ENCODE measurements around the gene CACNA1E. TPM values are rescaled to one million over a fixed set of nuclear protein-coding genes. Genes with fewer than 3 reads are reported as not detected.

Gene CACNA1E
- polyA plus RNA-seq, 4 donors = 0.32 to 0.58 (median 0.37) TPM

- DNase-seq (ENCODE audit: low read depth in 4 of 4, low spot score in 3 of 4) = no peak
These were observed 143.1 kb downstream of the CACNA1E start for GRCh38 chr1:181626279-181626938.

- DNase-seq (ENCODE audit: low read depth in 4 of 4, low spot score in 3 of 4) = no peak
These were observed 147.1 kb downstream of the CACNA1E start for GRCh38 chr1:181630398-181630797.

GRCh38 chr1:181630838-181631237, 147.5 kb downstream of the CACNA1E start:
- DNase-seq (ENCODE audit: low read depth in 4 of 4, low spot score in 3 of 4) = no peak

- no peak for DNase-seq (ENCODE audit: low read depth in 4 of 4, low spot score in 3 of 4)
These were observed 149.2 kb downstream of the CACNA1E start for GRCh38 chr1:181632492-181632891.

GRCh38 chr1:181632960-181633359, 149.6 kb downstream of the CACNA1E start:
- no peak for DNase-seq (ENCODE audit: low read depth in 4 of 4, low spot score in 3 of 4)

GRCh38 chr1:181635110-181635509, 151.8 kb downstream of the CACNA1E start:
- DNase-seq (ENCODE audit: low read depth in 4 of 4, low spot score in 3 of 4) = no peak

GRCh38 chr1:181637998-181638397, 154.7 kb downstream of the CACNA1E start:
- DNase-seq (ENCODE audit: low read depth in 4 of 4, low spot score in 3 of 4) = no peak

- DNase-seq (ENCODE audit: low read depth in 4 of 4, low spot score in 3 of 4) = no peak
These were observed 157.6 kb downstream of the CACNA1E start for GRCh38 chr1:181640956-181641355.

- DNase-seq (ENCODE audit: low read depth in 4 of 4, low spot score in 3 of 4) = no peak
These were observed 160.3 kb downstream of the CACNA1E start for GRCh38 chr1:181643631-181644030.

- DNase-seq (ENCODE audit: low read depth in 4 of 4, low spot score in 3 of 4) = no peak
These were observed 161.9 kb downstream of the CACNA1E start for GRCh38 chr1:181645171-181645570.

- DNase-seq (ENCODE audit: low read depth in 4 of 4, low spot score in 3 of 4) = no peak
These were observed 163.4 kb downstream of the CACNA1E start for GRCh38 chr1:181646710-181647109.

- no peak for DNase-seq (ENCODE audit: low read depth in 4 of 4, low spot score in 3 of 4)
These were observed 164.2 kb downstream of the CACNA1E start for GRCh38 chr1:181647314-181648035.

- no peak for DNase-seq (ENCODE audit: low read depth in 4 of 4, low spot score in 3 of 4)
These were observed 168.0 kb downstream of the CACNA1E start for GRCh38 chr1:181651276-181651675.

GRCh38 chr1:181655756-181656155, 172.4 kb downstream of the CACNA1E start:
- DNase-seq (ENCODE audit: low read depth in 4 of 4, low spot score in 3 of 4) = no peak

- no peak for DNase-seq (ENCODE audit: low read depth in 4 of 4, low spot score in 3 of 4)
These were observed 173.2 kb downstream of the CACNA1E start for GRCh38 chr1:181656491-181656890.

- no peak for DNase-seq (ENCODE audit: low read depth in 4 of 4, low spot score in 3 of 4)
These were observed 175.3 kb downstream of the CACNA1E start for GRCh38 chr1:181658581-181658980.

- DNase-seq (ENCODE audit: low read depth in 4 of 4, low spot score in 3 of 4) = no peak
These were observed 176.1 kb downstream of the CACNA1E start for GRCh38 chr1:181659321-181659957.

- no peak for DNase-seq (ENCODE audit: low read depth in 4 of 4, low spot score in 3 of 4)
These were observed 177.3 kb downstream of the CACNA1E start for GRCh38 chr1:181660621-181661020.

GRCh38 chr1:181661569-181661968, 178.3 kb downstream of the CACNA1E start:
- no peak for DNase-seq (ENCODE audit: low read depth in 4 of 4, low spot score in 3 of 4)

GRCh38 chr1:181662606-181663005, 179.3 kb downstream of the CACNA1E start:
- no peak for DNase-seq (ENCODE audit: low read depth in 4 of 4, low spot score in 3 of 4)

- no peak for DNase-seq (ENCODE audit: low read depth in 4 of 4, low spot score in 3 of 4)
These were observed 181.2 kb downstream of the CACNA1E start for GRCh38 chr1:181664543-181664942.

GRCh38 chr1:181669246-181669645, 185.9 kb downstream of the CACNA1E start:
- DNase-seq (ENCODE audit: low read depth in 4 of 4, low spot score in 3 of 4) = no peak

Measured in right renal pelvis (tissue), 4 donors.